Stimulated activated CD8-positive, alpha-beta memory T cell treated with anti-CD3 and anti-CD28 coated beads, Interleukin-7, amount 100 ng/mL, for 48 hours (primary cell): ENCODE data around the gene SGPL1.
A peak's percentile ranks its signal among the peaks of the same experiment; 100 is the strongest.

Source experiments
- DNase-seq, 2 donors: peaks; one replicate each; pipeline ENCODE4 v3.0.0-alpha.2; 2020; ENCODE audit warnings: low read depth in 1 of 2; ENCODE audit errors: extremely low read depth in 1 of 2

SGPL1 gene

DNA sequence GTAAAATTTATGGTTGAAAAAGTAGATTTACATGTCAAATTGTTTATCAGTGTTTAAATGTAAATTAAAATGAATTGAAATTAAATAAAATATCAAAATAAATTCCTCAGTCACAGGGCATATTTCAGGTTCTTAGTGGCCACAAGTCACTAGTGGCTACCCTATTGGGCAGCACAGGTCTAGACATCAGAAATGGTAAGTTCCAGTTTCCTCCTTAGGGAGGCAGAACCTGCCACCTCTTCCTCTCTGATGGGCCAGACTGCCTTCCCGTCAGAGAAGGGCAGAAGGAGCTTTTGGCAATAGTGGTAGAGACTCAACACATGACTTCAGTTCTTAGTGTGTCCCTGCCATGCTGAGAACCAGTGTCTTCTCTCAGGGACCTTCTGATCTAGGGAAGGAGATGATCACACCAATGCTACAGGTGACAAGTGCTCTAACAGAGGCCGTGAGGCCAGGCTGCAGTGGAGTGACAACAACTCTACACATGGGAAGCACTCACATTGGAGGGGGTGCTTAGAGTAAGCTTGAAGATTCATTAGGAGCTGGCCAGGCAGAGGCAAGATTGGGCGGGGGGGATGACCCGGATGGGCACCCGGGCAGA, 87.0 kb downstream of the SGPL1 start:
- no peak for DNase-seq

DNA sequence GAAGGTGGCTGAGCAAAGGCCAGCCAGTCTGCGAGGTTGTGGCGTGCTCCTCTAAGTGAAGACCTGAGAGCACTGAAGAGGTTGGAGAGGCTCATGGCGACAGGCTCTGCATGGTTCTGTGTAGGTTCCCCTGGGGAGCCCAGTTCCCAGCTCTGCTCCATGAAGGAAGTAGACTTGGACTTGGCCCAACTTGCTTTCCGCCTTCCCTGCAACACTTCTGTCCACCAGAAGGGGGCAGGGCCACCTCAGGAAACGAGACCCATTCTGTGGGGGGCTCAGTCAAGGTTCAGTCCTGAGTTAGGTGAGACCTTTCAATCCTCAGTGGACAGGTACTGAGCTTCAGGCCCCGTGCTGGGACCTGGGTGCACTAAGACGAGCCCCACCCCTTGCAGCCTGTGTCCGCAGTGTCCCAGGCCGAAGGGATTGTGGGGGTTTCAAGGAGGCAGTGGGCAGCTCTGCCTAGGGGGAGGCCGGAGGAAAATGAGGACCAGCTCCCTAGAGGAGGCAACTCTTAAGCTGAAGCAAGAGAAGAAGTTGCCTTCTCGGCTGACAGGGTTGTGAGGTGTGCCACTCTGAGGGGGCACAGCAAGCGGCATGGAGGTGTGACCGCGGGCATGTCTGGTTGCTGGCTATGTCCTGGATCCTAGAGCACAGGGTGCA, 87.6 kb downstream of the SGPL1 start:
- peak in 1 of 2 donors; percentile 8 for DNase-seq

DNA sequence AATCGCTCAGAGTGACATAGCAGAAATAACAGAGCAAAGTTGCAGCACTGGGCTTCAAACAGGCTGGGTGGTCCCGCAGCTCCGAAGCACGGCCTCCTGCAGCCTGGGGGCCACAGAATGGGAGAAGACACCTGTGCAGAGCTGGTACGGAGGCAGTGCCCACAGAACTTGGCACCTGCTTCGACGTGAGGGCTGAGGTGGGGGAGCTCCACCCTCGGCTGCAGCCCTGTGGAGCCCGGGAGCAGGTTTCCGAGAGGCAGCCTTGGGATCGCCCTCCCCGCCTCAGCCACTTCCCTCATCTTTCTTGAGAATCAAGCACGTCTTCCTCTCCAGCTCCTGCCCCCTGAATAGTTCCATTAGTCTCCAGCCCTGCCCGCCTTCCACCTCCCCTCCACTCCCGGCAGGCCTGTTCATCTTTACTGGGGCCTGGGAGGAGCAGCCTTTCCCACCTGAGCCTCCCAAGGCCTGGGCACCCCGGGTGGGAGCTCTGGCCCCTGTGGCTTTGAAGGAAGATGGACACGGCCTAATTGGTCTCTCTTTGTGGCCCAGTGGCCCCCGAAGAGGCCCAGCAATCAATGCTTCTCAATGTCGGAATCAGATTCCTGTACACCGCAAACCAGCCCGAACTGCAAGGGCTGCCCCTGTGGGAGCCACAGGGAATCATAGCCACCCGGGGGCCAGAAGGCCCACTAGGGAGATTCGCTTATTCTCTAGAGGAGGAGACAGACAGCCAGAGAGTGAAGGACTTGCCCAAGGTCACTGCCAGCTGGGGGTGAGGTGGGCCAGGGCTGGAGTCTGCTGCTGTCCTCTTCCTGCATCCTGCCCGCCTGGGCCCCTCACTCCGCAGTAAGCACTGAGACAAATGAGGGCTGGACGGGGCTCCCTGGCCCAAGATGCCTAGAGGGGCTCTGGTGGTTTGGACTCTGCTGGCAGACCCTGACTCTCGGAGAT, 89.6 kb downstream of the SGPL1 start:
- DNase-seq, result no peak

DNA sequence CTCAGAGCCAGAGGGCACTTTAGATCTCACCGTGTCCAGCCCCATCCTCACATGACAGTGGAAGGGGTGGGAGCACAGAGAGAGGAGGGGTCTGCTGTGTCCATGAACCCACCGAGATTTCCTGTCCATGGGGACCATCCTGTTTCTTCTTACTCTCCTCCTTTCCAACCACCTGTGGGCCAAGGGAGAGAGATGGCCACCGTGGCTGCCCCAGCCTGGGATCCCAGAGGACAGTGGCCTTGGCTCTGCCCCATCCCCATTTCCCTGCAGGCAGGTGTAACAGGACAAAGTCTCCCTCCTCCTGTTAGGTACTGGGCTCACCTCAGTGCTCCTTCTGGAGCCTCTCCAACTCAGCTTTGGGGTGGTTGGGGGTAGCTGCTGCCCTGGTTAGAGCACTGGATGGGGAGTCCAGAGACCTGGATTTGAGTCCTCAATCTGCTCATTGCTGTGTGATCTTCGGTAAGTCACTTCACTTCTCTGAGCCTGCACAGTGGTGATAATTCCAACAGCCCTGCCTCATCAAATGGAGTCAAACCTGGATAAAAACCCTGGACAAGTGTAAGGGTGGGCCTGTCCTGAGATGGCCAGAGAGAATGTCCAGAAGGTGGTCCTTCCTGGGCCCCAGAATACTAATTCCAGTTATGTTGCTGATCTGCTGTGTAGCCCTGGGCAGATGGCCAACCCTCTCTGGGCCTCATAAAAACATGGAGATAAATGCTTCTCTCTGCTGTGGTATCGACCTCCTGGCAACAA, 90.5 kb downstream of the SGPL1 start:
- DNase-seq, result no peak

DNA sequence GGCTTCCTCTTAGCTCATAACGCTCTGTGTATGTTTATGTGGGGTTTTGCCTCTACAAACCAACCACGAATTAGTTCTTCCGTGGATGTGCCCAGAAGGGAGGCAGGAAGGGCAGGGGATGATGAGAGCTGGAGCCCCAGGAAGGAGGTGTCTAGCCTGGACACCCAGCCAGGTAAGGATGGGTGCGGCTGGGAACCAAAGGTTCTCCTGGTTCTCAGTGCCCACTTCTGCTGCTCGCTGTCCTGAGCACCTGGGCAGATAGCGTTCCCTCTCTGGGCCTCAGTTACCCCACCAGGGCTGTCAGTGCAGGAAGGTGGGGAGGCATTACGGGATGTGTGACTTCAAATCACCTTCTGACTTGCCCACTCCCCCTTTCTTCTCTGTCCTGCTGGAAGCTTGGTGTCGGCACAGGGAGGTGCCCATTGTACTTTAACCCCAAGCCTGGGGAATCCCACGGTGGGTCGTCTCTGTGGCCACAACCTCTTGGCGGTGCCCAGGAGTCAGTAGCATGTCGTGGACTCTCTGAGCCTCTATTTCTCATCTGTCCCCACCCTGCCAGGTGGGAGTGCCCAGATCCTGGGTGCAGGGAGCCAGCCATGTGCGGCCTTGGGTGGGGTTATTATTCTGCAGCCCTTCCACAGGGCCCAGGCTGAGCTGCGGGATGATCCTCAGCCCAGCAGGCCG, 91.3 kb downstream of the SGPL1 start:
- no peak for DNase-seq

DNA sequence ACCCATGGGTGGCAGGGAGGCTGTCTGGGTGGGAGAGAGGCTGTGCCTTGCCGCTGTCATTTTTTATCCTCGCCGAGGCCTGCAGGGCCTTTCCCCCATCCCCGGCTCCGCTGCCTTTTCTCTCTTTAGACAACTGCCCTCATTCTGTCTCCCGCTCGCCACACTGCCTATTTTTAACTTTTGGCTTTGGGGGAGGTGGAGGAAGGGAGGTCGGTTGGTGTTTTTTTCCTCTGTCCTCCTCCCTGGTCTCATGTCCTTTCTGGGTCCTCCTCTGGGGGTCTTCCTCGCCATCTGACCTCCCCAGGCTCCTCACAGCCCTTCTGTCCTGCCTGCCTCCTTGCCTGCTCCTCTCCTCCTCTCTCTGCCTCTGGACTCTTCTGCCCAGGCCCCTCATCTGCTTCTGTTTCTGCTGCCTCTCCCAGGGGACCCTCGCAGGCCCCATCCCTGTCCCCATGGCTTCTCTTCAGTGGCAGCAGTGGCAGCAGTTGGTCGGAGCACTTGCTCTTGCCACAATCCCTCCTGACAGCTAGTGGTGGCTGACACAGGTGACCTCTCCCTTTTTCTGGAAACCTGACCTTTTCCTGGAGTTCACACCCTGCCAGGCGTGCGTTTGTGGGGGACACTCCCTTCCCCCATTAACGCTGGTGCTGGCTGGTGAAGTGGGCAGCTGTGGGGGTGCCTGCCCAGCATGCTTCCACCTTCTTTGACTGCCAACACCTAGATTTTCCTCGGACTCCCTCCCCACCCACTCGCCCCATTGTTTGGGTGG, 92.1 kb downstream of the SGPL1 start:
- DNase-seq, result no peak

DNA sequence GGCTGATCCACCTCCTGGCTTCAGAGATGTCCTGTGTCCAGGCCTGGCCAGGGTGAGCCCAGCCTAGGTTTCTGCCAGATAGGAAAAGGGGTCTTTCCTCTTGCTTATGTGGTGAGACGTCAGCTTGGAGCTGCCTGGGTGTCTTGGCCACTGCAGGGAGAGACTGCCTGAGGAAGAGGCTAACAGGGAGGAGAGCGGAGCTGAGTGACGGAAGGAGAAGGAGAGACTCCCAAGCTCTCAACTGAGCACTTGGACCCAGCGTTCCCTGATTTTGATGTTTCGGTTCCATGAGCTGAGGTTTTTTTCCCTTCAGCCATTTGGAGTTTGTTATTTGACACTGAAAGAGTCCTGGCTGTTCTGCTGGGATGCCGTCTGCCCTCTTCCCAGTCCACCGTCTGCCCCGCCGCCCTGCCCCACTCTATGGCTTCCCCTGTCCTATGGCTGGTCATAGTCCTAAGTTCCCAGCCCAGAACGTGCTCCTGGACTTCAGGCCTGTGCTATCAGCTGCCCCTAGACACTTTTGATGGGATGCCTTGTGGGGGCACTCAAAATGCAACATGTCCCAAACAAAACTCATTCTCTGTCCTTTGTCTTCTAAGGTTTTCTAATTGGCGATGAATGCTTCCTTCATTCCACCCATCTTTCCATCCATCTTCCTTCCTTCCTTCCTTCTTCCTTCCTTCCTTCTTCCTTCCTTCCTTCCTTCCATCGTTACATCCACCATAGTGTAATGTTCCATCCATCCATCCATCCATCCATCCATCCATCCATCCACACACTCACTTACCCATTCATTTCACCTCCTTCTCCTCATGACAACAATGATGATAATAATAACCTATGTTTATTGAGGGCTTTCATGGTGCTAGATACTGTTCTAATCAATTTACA, 92.9 kb downstream of the SGPL1 start:
- no peak for DNase-seq

DNA sequence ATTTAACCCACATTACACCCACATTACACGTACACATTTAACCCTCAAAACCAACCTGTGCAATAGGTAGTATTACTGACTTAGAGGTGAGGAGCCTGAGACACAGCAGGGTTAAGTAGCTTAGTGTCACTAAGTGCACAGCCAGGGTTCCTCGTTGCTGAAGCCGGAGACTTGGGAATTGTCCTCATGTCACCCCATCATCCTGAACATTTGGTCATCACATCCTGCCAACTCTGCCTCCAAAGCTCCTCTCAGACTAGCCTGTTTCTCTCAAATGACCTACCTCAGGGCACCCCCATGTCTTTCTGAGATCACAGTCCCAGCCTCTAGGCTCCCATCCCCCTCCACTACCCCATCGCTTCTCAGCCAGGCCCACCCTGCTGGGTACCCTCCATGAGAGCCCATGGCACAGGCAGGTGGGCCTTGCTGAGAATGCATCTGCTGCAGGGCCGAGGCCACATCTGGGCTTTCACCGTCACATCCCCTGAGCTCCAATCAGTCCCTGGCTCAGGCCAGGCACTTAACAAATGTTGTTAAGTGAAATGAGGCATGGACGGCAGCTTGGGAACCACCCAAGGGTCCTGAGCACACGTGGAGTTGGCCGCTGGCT, 93.7 kb downstream of the SGPL1 start:
- DNase-seq, result no peak

DNA sequence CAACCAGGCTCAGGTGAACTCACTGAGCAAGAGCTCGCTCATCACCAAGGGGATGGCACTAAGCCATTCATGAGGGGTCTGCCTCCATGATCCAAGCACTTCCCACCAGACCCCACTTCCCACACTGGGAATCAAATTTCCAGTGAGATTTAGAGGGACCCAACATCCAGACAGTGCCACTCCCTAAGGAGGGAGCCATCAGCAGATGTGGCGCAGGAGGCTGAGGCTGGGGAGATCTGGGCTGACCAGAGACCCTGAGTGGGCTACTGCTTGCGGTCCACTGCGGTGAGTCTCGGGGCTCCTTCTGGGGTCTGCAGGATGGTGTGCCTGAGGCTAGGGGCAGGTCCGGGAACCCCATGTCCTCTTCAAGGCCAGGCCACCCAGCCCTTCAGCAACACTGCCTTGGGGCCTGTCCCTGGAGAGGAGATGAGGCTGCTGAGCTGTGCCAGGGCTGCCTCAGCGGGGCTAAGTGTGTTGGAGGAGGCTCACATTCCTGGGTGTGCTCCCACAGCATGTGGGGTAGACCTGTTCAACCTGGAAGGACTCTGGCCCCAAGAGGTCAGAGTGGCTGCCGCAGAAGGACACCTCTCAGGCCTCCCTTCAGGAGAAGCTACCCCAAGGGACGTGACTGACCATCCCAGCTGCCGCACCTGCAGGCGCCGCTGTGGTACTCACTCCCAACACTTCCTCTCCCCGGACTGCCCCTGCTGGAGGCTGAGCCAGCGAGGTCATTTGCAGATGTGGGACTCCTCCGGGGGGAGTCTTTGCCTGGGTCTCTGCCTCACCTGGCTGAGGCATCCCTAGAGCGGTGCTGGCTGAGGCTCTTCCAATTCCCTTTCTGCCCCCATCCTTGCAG, 95.0 kb downstream of the SGPL1 start:
- no peak for DNase-seq

DNA sequence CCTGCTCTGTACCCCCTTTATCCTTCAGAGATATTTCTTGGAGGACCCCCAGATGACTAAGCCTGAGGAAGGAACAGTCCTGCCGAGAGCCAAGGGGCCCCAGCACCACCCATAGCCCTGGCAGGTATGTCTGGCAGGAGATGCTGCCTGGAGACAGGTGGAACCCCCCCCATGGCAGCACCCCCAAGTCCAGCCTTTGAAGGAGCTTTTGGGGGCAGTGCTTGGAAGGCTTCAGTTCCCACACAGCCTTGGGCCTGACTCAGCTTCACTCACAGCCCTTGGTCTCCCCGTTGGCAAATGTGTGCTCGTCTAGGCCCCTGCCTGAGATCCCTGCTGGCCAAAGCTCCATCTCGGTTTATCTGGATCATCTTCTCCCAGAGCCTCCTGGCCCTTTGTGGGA, 95.6 kb downstream of the SGPL1 start:
- DNase-seq, result no peak

DNA sequence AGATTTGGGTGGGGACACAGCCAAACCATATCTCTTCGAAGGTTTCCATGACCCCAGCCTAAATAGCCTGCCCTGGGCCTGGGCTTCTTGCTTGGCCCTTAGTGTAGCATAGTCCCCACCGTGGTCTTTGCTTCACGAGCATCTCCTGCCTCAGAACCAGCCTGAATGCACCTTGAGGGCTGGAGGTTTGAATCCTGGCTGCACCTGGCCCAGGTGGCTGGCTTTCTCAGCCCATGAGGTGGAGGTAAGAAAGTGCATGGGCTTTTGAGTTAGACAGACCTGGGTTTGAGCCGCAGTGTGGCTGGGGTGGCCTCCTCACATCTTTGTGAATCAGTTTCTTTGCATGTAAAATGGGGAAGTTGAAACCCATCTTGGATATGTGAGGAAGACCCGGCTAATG, 96.8 kb downstream of the SGPL1 start:
- DNase-seq, result no peak

DNA sequence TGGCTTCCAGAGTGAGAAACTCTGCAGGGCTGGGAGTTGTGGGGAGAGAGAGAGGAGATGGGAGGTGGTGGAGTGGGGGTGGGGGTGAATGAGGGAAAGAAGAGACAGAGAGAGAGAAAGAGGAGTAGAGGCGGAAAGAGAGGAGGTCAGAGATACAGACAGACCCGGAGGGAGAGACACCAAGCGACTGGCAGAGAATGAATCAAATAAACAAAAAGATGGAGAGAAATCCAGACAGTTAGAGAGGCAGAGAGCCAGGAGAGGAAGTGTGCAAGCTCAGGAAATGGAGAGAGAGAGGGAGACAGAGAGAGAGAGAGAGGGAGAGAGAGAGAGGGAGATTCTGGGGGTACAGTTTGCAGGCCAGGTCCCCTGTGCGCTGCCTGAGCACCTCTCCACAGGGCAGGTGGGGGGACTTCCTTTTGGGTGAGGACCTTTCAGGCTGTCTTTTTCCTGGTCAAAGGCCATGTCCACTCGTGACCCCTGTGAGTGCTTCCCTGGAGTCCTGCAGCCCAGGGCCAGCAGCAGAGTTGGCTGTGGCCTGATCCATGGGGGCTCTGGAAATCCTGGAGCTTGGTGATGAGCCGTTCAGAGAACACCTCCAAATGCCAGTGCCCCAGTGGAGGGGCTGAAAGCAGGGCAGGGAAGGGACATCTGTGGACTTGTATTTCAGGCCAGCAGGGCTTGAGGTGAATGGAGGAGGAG, 97.6 kb downstream of the SGPL1 start:
- DNase-seq, result no peak

DNA sequence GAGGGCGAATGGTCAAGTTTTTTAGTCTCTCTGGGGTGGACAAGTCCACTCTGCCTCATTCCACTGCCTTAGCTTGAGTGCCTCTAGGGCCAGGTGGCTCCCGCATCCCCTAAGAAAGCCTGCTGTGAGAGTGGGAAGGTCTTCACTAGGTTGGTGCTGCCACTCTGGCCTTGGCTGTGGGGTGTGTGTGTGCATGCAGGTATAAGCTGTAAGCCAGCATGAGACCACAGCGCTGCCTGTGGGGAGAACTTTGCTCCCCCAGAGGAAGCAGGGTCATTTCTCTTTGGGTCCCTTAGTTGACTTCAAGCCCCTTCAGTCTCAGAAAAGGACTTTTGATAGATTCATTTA, 98.1 kb downstream of the SGPL1 start:
- no peak for DNase-seq

DNA sequence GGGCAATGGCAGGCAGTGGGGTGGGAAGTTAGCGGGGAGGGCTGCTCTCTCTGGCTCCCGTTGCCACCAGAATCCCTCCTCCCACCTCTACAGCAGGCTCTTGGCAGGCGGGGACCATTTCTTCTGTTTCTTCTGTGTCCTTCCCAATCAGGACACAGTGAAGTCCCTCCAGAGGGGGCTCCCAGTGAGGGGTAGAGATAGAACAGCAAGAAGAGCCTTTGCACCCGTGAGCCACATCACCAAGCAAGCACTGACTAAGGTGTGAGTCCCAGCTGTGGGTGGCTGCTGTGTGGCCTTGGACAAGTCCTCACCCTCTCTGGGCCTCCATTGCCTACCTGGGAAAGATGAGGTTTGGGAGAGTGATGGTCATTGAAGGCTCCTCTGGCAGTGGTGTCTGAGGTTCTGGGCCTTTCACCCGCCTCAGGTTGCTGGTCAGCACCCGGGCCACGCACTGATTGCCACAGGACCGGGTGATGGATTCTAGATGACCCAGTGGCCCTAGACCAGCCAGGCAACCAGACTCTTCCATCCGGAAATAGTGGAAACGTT, 98.6 kb downstream of the SGPL1 start:
- no peak for DNase-seq

DNA sequence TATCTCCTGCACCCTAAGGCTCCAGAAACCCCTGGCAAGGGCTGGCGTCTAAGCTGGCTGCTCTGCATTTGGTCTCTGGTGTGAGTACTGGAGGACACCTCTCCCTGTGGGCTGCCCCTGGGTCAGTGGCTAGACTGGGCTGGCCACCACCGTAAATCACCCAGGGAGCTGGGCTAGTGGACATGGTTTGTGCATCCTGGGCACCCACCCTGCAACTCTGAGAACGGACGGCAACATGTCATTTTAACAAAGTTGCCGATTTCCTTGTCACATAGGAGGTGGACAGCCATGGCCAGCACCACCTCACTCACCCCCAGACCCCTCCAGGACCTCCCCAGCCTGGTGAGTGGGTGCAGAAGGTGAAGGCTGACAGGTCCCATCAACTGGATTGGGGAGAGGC, 99.5 kb downstream of the SGPL1 start:
- DNase-seq, result no peak

DNA sequence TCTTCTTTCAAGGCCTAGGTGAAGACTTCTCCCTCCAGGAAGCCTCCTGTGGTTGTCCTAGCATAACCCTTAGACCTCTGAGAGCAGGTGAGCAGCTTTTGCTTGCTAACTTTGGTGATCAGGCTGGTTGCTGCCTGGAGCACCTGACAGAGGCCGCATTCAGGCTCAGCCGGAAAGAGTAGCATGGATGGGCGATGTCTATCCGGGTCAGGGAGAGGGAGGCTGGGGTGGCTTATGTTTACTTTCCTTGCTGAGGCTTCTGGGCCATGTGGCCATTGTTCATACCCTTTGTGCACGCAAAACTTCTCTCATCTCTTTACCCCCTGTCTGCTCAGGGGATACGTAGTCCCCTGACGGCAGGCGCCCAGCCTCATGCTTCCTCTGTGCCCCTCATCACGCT, 100.1 kb downstream of the SGPL1 start:
- no peak for DNase-seq

DNA sequence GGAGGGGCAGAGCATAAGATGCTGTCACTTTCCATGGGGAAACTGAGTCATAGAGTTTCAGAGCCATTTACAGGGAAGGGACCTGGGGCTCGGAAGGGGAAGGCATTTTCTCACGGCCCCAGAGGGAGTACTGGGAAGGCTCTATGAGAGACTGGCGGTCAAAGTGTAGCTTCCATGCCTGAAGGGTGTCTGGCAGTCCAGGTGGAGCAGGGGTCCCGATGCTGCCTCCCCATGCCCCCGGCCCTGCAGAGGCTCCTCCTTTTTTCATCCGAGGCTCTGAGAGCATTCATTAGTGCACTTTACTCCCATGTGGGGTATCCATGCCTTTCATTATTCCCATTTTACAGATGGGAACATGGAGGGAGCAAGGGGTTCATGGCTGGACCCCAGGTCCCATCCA, 100.5 kb downstream of the SGPL1 start:
- DNase-seq, result no peak
